Measurements from ENCODE around the gene SLAMF9.

SLAMF9 gene

DNA sequence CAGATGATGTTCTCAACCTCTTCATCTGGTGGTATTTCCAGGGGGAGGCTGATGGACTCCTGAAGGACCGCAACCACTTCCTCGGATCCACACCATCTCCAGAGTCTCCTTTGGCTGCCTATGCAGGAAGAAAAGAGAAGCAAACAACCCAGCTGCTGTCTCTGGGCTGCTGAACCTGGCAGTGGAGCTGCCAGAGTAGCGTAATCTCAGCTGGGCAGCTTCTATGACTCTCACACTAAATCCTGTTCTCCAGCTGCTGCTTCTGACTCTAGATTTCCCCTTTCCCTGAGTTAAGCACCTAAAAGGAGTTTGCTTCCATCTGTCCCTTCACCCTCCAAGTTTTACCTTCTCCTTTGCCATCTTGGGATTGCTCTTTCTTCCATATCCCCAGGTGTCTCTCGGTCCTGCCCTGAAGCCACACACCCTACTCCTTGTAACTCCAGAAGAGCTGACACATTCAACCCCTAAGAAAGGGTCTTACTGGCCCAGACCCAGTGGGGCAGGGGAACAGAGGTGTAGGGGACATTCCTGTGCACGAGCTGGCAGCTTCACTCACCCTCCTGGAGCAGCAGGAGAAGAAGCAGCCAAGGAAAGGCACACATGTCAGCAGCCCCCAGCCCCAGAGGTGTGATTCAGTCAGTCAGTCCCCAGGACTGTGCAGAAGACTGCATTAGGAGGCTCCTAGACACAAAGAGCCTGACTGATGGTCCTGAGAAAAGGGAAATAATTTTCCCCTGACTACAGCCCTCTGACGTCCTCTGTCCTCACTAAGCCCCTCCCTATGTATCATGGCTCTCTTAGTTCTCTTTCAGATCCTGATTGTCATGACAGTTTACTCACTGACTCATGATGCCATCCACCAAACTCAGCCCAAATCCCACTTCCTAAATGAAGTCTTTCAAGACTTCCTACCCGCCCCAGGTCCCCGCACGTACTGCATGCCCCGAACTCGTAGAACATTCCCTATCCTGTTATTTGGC lies at the start of gene SLAMF9:
Gene SLAMF9 (minus strand): TSS at position 702 of the 980 bp plus-strand sequence. CDS start 100 bp downstream, at position 602.
- peak in 1 of 2 experiments; percentile 19 for DNase-seq
- TF ChIP-seq POLR2A (IDR thresholded peaks at IDR 0.05; ENCODE audit: low read length) (no peak), GATA1 (IDR thresholded peaks at IDR 0.05; ENCODE audit: low read depth, low read length) (no peak)

DNA sequence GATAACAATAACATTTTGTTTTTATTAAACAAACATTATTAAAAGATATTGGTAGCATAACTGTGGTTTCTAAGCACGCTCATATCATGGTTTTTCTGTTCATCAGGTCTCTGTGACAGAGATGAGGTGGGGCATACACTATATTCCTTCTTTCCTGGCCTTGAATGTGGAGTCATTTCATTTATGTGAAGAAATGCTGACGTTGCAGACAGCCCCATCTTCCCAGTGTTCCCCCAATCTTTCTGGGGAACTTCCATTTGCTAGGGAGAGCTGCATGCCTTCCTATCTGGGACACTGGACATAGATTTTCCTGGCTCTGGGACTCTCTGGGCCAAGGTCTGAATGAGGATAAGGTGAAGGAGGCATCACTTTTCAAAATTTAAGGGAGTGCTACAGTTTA lies 47.4 kb upstream of the SLAMF9 start:
- TF ChIP-seq POLR2A (IDR thresholded peaks at IDR 0.05; ENCODE audit: low read length) (no peak), GATA1 (IDR thresholded peaks at IDR 0.05; ENCODE audit: low read depth, low read length) (no peak)
- no peak for DNase-seq

DNA sequence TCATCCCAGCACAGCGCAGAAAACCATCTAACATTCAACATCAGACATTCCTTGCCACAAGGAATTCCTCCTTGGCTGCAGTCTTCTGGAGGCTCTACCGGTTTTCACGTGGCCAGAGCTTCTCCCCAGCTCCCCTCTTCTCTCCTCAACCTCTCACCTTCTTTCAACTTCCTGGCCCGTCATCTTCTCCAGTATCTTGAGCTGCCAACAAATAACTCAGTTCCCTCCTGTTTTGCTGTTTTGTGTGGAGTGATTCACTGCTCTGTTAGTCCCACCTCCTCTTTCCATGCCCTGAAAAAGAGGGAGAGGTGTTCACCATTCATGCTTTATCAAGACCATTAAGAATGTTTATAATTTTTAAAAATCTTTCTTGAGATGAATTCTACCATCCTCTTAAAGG lies 45.2 kb upstream of the SLAMF9 start:
- no peak for TF ChIP-seq POLR2A (IDR thresholded peaks at IDR 0.05; ENCODE audit: low read length)
- TF ChIP-seq GATA1 (IDR thresholded peaks at IDR 0.05; ENCODE audit: low read depth, low read length) = no peak
- DNase-seq = no peak

DNA sequence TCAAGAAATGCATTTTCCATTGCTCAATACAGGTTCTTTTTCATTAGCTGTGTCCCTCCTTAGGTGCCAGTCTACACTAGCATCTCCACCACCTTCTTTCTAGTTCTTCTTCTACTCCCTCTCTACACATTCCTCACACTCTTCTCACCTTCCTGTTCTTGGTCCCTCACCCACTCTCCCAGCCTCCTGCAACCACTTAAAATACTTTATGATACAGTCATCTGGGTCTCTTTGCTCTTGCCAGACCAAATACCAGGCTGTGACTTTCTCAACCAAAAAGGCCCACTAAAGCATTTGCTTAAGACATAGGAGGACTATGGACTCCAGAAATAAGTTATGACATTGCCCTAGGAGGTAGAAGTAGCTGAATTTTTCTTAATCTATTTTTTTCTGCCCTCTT lies 42.6 kb upstream of the SLAMF9 start:
- TF ChIP-seq POLR2A (IDR thresholded peaks at IDR 0.05; ENCODE audit: low read length) (no peak), GATA1 (IDR thresholded peaks at IDR 0.05; ENCODE audit: low read depth, low read length) (no peak)
- DNase-seq = no peak

GRCh38 chr1:159994896-159995295 lies 40.9 kb upstream of the SLAMF9 start:
- TF ChIP-seq POLR2A (IDR thresholded peaks at IDR 0.05; ENCODE audit: low read length) (no peak), GATA1 (IDR thresholded peaks at IDR 0.05; ENCODE audit: low read depth, low read length) (no peak)
- no peak for DNase-seq

- no peak for TF ChIP-seq POLR2A (IDR thresholded peaks at IDR 0.05; ENCODE audit: low read length)
- TF ChIP-seq GATA1 (IDR thresholded peaks at IDR 0.05; ENCODE audit: low read depth, low read length) = no peak
- DNase-seq = no peak
Observed at GRCh38 chr1:159993911-159994310, 39.9 kb upstream of the SLAMF9 start.

DNA sequence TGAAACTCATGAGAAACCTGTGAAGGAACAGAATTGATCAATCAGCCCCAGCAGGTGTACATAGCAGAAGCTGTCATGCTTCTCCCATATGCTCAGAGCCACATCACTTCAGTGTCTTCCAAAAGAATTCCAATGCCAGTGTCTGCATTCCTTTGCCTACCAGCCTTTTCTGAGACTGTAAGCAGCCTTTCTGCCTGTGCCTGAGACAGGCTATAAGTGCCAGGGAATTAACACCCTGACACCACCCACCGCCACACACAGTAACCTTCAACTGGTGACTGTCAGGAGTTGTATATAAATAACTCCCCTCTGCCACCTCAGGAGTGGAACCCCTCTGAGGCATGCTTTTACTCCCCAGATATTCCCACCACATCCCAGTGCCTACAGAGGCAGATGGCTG lies 38.1 kb upstream of the SLAMF9 start:
- no peak for DNase-seq
- no peak for TF ChIP-seq POLR2A (IDR thresholded peaks at IDR 0.05; ENCODE audit: low read length)
- no peak for TF ChIP-seq GATA1 (IDR thresholded peaks at IDR 0.05; ENCODE audit: low read depth, low read length)

DNA sequence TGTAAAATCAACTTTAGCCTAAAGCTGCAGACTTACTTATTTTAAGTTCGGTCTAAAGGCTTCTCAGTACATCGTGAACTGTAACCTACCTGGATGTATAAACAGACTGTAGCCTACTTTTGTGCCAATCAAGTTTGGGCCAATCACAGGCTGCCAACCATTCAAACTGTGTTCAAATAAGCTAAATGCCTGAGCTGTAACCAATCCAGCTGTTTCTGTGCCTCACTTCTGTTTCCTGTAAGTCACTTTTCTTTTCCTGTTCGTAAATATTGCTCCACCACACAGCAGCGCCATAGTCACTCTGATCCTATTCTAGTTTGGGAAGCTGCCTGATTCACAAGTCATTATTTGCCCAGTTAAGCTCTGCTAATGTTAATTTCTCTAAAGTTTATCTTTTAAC lies 37.5 kb upstream of the SLAMF9 start:
- DNase-seq = no peak
- TF ChIP-seq POLR2A (IDR thresholded peaks at IDR 0.05; ENCODE audit: low read length) (no peak), GATA1 (IDR thresholded peaks at IDR 0.05; ENCODE audit: low read depth, low read length) (no peak)

- TF ChIP-seq POLR2A (IDR thresholded peaks at IDR 0.05; ENCODE audit: low read length) (no peak), GATA1 (IDR thresholded peaks at IDR 0.05; ENCODE audit: low read depth, low read length) (no peak)
- no peak for DNase-seq
Observed at GRCh38 chr1:159990005-159990404, 36.0 kb upstream of the SLAMF9 start.

DNA sequence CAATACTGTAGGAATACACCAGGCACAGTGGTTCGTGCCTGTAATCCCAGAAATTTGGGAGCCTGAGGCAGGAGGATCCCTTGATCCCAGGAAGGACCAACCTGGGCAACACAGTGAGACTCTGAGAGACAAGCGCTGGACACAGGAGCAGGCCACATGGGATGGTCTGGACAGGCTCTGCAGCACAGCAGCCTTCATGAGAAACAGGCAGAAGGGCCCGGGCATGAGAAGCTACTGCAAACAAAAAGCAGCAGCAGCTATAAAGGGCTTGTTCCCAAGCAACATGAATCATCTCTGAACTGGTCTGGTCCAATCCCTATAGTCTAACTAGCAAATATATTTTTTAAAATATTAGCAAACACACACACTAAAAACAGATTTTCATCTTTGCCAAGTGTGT lies 35.5 kb upstream of the SLAMF9 start:
- DNase-seq = no peak
- TF ChIP-seq GATA1 (IDR thresholded peaks at IDR 0.05; ENCODE audit: low read depth, low read length) (no peak), POLR2A (IDR thresholded peaks at IDR 0.05; ENCODE audit: low read length) (no peak)

DNA sequence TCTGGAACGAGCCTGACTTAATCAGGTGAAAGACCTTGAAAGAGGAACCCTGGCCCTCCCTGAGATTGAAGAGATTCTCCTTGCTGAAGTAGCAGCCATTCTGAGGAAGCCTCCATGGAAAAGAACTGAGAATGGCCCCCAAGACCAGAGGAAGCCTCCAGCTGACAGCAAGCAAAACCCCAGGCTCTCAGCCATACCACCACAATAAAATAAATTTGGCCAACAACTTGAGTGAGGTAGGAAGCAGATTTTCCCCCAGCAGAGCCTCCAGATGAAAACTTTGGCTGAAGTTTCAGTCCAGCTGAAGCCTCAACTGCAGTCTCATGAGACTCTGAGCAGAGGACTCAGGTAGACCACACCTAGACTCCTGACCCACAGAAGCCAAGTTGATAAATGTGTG lies 34.0 kb upstream of the SLAMF9 start:
- TF ChIP-seq GATA1 (IDR thresholded peaks at IDR 0.05; ENCODE audit: low read depth, low read length) (no peak), POLR2A (IDR thresholded peaks at IDR 0.05; ENCODE audit: low read length) (no peak)
- no peak for DNase-seq

DNA sequence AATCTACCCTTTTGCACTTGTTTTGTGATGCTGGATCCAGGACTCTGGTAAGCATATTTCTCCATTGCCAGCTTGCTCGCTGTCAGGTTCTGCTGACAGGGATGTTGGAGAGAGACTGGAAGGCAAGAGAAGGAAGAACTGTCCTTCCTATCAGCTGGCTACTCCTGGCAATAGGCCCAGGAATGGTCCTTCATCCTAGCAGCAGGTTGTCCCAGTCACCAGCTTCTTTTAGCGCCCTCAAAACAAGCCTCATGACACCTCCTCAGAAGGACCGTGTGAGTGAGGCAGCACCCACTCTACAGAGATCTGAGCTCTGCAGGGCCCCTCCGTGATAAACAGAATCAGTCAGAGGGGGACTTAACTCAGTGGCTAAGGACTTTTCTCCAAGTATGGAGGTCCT lies 33.1 kb upstream of the SLAMF9 start:
- peak in 1 of 2 experiments; percentile 35 for DNase-seq

GRCh38 chr1:159986531-159986930 lies 32.5 kb upstream of the SLAMF9 start:
- DNase-seq = no peak
- no peak for TF ChIP-seq POLR2A (IDR thresholded peaks at IDR 0.05; ENCODE audit: low read length)

More for the DNA sequence above, 33.1 kb upstream of the SLAMF9 start:
- TF ChIP-seq GATA1 (IDR thresholded peaks at IDR 0.05; ENCODE audit: low read depth, low read length) (no peak), POLR2A (IDR thresholded peaks at IDR 0.05; ENCODE audit: low read length) (no peak)

- no peak for DNase-seq
- TF ChIP-seq GATA1 (IDR thresholded peaks at IDR 0.05; ENCODE audit: low read depth, low read length) = no peak
Observed at GRCh38 chr1:159986093-159986492, 32.1 kb upstream of the SLAMF9 start.

GRCh38 chr1:159985473-159985872 lies 31.4 kb upstream of the SLAMF9 start:
- TF ChIP-seq POLR2A (IDR thresholded peaks at IDR 0.05; ENCODE audit: low read length) (no peak), GATA1 (IDR thresholded peaks at IDR 0.05; ENCODE audit: low read depth, low read length) (no peak)
- DNase-seq = no peak
